GM10847 (cell line): ENCODE data around the gene CPXM2.

Source experiments
- POLR2A ChIP-seq: IDR thresholded peaks from 2 replicates; pipeline ENCODE4 v1.6.1; 2011; ENCODE audit not compliant: insufficient read length; ENCODE audit errors: extremely low read depth

Gene CPXM2

DNA sequence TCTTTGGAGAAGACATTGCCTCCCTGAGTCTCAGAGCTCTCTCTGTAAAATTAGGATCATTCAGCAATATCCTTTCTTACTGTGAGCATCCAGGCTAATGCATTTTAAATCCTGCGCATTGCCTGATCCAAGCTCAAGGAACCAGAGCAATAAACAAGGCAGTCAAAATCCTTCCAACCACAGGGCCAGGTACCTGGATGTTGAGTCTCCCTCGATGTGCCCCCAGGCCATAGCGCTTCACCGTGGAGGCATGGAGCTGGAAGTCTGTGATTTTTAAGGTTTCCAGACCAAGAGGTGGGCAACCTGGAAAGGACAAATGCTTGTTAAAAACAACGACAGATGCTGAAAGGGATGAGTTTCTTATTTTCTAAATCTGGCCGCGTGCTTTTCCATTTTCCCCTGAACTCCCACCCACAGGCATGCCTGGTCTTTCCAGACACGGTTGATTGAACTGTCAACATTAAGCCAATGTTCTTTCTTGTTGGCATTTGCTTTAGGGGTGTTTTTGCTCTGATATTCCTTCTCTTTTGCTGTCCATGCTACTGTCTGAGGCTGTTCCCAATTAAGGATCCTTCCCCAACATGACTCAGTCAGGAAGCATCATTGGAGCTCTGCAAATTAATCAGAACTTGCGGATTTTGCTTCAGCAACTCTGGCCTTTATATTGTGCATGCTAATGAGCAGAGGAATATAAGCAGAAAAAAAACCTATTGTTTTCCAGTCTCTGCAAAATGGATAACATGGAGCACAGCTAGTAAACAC is 29.0 kb downstream of the CPXM2 start:
- no peak for TF ChIP-seq POLR2A

DNA sequence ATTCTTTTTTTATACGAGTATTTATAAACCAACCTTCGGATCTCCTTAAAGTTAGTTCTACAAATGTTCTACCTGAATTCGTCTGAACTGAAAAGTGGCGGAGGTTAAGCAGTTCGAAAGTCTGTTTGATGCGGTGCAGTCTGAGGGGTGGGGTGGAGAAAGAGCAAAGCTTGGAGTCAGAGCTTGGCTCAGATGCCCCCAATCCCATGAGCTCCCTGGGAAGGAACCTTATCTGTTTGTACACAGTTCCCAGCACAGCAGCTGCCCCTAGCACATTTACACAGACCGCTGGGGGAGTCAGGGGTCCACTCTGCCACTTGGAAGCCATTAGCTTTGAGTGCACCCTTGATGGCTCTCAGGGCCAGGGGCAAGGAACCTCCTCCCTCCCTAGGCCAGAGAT is 30.8 kb downstream of the CPXM2 start:
- TF ChIP-seq POLR2A, result no peak

DNA sequence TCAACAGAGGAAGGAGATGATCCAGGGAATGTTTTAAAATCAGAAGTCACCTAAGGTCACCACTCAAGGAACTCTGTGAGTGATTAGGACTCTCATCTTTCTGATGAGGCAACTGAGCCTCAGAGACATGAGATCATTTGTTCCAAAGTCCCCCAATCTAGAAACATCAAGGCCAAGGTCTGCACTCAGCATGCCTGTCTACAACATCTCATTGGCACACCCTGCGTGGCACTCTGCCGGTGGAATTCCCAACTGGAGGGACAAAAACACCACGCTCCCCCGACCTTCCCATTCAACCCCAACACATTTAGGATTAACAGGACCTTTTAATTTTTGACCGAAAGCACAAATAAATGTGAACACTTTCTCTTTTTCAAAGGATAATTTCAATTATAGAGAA is 31.4 kb downstream of the CPXM2 start:
- TF ChIP-seq POLR2A, result no peak

DNA sequence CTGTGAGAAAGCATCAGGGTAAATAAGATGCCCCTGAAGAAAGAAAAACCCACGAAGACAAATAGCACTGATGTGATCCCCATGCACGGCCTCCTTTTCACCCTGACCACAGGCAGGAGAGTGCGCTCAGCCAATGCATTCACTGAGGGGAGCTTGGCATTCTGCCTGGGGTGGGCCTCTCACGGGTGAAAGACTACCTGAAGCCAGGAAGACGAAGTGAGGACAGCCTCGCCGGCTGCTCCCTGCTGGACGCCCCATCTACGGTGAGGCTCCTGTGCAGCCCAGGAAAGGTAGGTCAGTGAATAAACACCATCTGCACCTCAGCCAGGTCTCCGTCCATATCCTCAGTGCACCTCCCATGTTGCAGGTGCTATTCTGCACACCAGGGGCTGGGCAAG is 32.0 kb downstream of the CPXM2 start:
- TF ChIP-seq POLR2A, result no peak

DNA sequence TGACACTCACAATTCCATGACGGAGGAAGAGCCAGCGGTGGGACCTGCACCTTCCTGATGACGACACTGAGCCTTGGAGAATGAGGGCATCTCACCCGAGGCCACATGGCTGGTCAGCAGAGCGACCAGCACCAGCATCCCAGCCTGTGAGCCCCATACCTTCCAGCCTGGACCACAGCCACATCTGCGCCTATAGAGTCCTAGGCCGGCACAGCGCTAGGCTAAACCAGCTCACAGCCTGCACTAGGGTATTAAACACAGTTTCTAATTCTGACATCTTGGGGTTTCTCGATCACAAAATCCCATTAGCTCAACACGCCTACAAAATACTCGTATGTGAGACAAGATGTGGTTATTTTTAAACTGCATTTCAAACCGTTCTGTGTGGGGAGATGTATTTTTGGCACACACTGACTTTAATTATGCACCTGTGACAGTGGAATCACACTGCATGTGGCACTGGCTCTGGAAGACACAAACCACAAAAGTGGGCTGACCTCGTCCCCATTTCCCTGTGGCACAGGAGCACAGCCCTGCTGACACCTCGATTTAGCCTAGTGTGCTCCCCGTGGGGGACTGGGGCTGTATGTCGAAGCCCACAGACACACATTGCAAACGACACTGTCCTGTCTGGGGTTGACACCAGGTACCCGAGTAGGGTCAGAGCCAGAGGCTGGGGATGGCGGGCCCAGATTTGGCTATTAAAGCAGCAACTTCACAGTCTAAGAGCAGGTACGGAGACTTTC is 32.5 kb downstream of the CPXM2 start:
- no peak for TF ChIP-seq POLR2A

DNA sequence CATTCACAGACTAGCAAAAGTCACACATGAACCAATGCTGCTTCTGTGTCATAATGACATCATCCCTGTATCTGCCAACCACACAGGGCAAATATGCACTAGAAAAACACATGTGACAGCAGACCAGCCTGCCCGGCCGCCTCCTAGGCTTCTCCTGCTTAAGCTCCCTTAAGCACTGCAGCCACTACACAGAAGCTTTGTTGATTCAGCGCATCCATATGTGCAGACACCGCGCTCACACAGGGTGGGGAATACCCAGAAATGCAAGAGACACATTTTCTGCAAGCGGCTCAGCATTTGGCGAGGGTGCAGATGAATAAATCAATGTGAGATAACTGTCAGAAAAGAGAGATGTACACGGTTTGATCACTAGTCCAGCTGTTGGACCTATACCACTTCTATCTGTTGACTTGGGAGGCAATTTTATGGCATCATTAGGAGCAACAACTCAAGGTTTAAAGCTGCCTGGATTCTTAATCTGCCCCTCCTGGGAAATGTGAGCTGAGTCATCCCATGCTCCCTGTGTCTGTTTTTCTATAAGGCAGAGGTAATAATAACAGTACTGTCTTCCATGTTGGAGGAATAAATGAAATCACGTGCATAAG is 33.4 kb downstream of the CPXM2 start:
- TF ChIP-seq POLR2A, result no peak

DNA sequence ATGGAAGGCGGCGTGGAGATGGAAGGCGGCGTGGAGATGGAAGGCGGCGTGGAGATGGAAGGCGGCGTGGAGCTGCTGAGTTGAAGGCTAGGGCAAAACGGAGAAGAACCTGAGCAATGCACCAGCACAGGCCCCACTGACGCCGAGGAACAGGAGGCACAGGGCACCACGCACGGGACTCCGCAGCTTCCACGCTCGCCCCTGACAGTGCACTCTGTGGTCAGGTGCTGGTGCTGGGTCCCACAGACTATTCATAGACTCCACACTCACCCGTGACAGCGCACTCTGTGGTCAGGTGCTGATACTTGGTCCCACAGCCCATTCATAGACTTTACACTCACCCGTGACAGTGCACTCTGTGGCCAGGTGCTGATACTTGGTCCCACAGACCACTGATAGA is 34.0 kb downstream of the CPXM2 start:
- no peak for TF ChIP-seq POLR2A

DNA sequence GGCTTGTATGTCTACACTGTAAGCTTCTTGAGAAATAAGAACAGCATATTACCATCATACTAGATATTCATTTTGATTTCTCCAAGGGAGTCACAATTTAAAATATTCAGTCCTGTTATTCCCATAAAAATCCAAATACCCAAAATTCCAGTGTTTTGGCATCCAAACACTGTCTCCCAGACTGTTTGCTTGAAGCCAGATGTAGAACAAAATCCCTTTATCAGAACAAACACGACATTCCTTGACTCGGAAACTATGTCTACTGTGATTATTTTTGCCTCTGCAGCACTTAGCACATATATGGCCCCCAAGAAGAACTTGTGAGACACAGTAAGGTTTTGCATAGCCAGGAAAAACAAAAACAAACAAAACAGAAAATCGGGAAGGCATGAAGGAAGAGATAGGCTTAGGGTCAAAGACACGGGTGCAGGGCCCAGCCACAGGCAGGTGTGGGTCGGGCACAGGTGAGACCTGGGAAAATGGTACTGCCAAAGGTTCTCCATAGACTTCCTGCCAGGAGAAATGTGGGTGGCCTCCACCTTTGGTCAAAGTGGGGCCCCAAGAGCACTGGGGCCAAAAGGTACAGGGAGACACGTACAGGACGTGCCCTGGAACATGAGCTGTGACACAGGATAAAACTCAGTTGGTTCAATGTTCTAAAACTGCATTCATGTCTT is 36.5 kb downstream of the CPXM2 start:
- no peak for TF ChIP-seq POLR2A

DNA sequence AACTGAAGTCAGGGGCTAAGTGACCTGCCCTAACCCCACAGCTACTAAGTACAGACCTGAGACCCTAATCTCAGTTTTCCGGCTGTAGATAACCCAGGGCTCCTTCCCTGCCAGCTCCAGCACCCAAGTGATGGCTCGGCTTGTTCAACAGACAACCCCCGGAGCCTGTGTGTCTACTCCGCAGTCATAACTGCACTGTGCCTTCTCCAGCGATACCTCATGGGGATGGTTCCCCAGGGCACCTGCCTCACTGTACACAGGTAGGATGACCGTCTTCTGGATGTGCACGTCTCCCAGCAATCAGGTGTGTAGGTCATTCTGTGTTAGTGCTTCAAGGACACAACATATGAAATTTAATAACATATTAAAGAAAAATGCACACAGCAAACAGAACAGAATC is 37.1 kb downstream of the CPXM2 start:
- no peak for TF ChIP-seq POLR2A

DNA sequence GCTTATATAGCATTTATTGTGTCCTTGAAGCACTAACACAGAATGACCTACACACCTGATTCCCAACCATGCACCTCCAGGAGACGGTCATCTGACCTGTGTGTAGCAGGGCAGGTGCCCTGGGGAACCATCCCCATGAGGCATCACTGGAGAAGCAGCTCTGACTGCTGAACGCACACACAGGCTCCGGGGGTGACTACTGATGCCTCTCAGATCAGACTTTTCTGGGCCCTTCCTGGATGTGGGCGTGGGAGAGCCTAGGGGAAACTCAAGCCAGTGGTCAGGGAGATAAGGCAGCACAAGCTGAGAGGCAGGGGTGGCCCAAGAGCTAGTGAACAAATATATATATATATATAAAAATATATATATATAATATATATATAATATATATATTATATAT is 37.6 kb downstream of the CPXM2 start:
- TF ChIP-seq POLR2A, result no peak

DNA sequence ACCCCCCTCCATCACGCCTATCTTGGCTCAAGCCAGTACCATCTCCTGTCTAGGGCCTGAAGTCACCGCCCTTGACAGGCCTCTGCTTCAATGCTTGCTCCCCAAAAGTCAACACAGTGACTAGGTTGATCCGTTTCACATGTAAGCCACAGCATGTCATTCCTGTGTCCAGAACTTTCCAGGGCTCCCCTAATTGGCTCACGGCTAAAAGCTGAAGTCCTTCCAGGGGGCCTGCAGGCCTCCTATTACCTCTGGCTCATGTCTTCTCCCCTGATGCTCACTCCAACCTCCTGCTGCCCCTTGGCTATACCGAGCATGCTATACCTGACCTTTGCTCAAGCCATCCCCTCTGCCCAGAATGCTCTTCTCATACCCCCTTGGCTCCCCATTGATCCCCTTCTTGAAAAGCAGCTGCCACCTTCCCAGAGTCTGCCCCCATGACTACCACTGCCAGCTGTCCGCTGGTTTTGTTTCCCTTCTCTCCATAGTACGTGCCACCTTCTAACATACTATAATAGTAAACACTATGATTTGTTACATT is 39.1 kb downstream of the CPXM2 start:
- TF ChIP-seq POLR2A, result no peak

DNA sequence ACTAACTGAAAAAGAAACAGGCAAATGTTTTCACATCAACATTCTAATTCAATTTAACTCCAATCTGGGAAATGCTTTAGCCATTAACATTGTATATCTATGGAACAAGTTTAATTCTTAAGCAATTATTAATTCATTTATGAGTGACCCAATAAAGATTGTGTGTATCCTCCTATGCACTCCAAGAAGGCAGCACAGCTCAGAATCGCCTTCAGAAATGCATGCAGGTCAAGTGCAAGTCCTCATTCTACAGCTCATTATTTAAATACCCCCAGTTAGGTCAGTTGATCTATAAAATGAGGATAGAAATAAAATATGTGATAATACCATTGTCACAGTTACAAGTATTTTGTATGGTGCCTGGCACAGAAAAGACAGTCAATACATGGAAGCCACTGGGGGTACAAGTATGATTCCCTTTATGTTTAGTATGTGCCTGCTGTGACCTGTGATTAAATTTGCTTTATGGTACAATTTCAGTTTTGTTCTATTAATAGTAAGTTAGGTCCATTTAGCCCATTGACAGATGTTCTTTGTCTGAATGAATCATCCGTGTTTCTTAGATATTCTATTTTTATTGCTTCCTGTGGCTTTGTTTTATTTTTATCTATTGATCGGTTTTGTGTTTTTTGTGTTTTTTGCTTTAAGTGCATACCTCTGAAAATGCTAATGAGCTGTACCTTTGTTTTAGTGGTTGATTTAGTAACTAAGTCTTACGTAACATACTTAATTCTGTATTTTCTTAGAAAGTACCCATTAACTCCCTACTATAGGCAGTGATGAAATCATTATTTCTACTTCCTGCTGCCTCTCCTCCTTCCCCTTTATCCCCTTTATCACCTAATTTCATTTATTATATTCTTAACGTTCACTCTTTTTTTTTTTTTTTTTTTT is 42.8 kb downstream of the CPXM2 start:
- no peak for TF ChIP-seq POLR2A

DNA sequence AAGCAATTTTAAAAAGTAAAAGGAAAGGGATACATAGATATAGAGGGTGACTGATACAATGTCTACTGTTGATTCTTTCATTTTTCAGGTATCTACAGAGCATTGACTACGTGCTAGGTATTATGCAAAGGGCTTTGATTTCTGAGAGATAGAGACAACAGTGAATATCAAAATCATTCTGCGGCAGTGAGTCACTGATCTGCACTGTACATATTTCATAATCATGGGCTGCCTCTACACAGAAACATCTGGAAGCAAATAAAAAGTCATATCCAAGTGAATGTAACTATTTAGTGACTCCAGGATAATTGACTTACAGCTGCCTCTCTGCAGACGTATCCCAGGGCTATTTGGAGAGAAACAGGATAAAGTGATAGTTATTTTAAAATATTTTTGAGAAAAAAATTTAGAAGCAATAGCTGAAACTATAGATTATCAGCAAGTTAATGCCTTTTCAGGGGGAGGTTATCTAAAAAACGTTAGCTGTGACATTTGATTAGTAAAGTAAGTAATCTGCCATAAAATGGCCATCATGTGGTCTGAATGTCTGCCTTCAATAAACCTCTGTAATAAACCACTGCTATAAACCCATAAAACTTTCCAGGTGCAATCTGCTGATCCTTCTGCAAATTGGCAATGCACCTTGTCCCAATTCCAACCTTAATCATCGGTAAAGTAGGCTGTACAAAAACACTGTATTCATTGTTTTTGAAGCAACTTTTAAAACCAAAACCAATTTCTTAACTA is 43.7 kb downstream of the CPXM2 start:
- no peak for TF ChIP-seq POLR2A

DNA sequence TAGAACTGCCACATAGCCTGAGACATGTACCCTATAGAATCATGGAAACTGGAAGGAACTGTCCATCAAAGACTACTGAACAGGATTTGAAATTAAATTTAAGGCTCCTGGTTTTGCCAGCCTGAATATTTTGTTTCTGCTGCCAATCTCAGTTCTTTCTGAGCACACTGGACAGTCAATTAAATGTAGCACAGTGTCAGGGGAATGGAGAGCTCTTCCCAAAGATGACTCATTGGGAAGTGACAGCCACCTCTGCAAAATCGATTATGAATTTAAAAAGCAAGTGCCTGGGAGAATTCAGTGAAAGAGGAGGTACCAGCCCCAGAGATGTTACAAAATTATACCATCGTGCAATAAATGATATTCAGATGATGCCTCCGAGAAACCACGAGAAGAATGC is 47.8 kb downstream of the CPXM2 start:
- no peak for TF ChIP-seq POLR2A
